Stimulated activated CD8-positive, alpha-beta memory T cell treated with anti-CD3 and anti-CD28 coated beads, Interleukin-7, amount 100 ng/mL, for 24 hours (primary cell): ENCODE results near the gene USP2.
A peak's percentile ranks its signal among the peaks of the same experiment; 100 is the strongest.

Experiments
- DNase-seq: peaks from one replicate; pipeline ENCODE4 v3.0.0-alpha.2; 2020; ENCODE audit warnings: low read depth

Gene USP2

GRCh38 chr11:119381181-119381988 lies at the start of gene USP2:
TSS of gene USP2 (minus strand) at chr11:119381690. CDS start at chr11:119373480, 8,210 bp downstream.
- peak; percentile 95 for DNase-seq

DNA sequence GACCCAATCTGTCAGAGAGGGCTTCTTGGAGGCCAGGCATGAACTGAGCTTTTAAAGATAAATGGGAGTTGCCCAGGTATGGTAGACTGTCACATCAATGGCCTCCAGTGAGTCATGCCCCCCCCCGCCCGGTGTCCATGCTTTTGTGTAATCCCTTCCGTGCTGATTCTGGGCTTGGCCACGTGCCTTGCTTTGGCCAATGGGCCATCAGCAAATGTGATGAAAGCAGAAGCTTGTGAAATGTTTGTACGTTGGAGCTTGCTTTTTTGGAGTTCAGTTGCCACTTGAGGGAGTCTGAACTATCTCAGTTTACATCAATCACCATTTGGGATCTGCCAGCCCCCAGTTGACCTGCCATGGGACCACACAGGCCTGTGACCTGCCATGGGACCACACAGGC lies 45.8 kb upstream of the USP2 start:
- no peak for DNase-seq

GRCh38 chr11:119426142-119426541 lies 44.7 kb upstream of the USP2 start:
- no peak for DNase-seq

DNA sequence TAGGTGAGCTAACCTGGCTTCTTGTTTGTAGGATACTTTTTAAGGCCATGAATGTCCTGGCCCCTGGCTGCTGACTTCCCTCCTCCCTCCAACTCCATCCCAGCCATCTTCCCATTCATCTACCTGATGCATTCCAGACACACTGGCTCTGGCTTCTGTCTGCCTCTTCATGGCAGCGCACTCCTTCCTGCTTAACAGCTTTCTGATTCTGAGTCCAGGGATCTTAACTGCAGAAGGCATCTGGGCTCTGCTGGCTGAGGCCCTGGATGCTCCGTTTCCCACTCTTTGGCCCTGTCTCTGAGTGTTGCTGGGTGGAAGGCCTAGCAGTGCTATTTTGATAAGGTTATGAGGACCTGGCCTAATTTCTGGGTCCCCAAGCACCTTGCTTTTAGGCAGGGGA lies 43.3 kb upstream of the USP2 start:
- DNase-seq, result no peak

DNA sequence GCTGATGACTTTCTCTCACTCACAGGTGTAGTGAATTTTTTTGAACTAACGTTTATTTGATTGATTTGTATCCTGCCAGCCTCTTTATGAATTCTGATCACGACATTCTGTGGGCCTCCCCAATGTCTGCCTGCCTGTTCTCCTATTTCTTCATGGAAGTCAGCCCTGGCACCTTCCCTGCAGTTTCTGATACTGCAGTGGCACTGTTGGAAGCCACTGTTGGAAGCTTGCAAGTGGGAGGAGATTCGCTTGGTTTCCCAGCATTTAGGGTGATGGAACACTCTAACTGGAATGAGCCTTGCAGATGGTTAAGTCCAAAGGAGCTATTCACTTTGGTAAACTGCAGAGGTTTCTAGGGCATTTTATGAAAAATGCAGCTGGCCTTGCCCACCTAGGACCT lies 42.8 kb upstream of the USP2 start:
- DNase-seq, result no peak

GRCh38 chr11:119423509-119424254 lies 42.2 kb upstream of the USP2 start:
- no peak for DNase-seq

DNA sequence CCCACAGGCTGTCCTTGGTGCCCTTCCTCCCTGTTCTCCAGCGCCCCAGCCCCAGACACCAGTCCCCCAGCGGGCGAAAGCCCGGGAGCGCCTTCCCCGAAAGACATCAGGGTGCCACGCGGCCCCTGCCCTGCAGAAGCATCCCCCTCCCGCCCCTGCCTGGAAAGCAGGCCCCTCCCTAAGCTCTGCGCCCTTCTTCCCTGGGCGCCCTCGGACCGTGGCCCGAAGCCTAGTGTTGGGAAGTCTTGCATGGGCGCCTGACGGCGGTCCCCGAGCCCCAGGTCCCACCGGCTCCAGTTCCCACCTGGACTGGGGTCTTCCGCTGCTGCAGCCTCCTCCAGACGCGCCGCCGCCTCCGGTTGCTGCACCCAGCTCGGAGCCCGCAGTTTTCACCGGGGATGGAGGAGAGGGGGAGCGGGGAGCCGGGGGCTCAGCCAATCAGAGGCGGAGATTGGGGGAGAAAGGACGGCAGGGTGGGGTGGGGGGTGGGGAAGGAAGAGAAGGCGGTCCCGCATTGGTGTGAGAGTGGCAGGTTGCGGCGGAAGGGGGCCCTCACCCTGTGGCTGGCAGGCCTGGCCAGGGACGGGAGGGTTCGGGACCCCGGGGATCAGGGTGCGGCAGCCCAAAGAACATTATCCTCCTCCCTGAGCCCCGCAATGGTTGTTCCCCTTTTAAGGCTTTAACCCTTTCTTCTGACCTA lies 41.5 kb upstream of the USP2 start, which contains the start of gene THY1:
TSS of gene THY1 (minus strand) at position 364 of the 700 bp plus-strand sequence. CDS start 2,267 bp downstream, outside the sequence.
- DNase-seq, result no peak

DNA sequence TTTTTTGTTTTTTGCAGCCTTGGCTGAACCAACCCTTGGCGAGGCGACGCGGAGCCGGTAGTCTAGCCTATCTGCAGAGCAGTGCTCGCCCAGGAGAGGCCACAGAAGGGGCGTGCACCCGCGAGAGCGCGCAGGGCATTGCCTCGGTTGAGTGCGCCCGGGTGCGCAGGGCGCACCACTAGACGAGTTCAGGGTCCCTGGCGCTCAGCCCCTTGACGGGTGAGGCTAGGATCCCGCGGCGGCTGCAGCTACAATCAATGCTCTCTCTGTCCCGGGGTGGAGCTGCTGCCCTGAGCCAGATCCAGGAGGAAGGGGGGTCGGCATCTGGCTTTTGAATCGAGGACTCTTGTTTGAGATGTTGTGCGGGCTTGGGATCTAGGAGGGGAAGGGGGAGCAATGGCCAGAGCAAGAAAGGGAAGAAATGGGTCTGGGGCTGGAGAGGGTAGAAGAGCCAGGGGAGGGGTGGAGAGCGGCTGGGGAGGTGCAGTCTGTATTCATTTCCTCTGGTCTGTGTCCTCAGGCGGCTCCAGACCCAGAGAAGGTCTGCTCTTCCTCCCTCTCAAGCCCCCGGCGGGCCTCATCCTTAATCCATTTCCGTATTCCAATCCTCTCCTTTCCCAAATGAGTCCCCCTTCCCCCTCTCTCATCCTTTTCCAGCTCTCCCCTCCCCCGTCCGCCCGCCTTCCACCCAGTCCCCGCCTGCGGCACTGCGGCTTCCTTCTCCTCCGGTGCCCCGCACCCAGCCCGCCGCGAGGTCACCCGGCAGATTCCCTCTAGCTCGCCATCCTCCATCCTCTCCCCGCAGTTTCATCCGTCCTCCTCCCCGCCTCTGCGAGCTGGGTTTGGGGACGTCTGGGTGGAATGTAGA lies 40.7 kb upstream of the USP2 start:
- DNase-seq, result no peak

DNA sequence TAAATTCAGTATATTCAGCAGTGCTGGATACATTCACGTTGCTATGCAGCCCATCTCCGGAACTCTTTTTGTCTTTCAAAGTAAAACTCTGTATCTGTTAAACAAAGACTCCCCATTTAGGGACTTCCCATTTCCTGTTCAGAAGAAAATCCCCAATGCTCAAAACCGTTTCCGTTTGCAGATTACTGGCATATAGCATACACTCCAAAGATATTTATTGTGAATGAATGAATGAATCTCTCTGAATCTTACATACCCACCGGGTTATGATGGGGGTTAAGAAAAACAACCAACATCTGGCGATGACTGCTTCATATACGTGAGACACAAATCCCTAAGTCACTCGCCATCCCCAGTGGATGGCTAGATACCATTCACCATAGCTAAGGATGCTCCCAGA lies 39.9 kb upstream of the USP2 start:
- no peak for DNase-seq

GRCh38 chr11:119420631-119421030 lies 39.1 kb upstream of the USP2 start:
- DNase-seq, result no peak

- no peak for DNase-seq
These were observed 38.5 kb upstream of the USP2 start for GRCh38 chr11:119419834-119420492.

GRCh38 chr11:119419246-119419645 lies 37.8 kb upstream of the USP2 start:
- no peak for DNase-seq

GRCh38 chr11:119418759-119419158 lies 37.3 kb upstream of the USP2 start:
- no peak for DNase-seq

DNA sequence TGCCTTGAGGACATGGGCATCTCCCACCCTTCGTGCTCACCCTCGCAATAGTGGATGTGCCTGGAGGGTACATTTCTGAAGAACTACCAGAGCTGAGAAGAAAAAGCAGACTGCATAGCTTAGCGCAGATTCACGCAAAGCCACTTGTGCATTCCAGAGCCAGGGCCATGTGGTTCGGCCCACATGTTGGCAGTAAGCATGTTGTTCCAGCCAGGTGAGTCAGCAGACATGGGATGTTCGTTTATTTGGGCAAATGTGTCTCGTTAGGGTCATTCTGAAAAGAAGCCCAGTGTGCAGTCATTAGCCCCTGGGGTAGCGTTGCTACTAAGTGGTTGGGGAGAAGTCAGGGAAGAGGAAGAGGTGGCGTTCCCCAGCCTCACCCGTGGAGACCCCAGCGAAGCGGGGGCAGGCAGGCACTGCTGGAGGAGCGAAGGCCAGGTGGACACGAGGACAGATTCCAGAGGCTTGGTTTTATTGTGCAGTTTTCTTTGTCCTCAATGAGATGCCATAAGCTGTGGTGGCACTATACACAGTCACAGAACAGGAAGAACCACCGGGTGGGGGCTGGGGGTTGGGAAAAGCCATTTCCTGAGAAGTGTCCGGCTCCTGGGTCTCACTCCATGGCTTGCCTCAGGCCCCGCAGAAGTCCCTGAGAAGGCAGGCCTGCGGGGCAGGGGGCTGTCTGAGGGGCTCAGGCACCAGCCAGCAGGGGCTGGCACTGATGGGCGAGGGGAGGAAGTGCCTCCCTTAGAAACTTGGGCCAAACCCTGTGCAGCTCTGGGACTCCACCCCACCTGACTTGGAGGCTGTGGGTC lies 36.4 kb upstream of the USP2 start:
- DNase-seq, result no peak

GRCh38 chr11:119416606-119417580 lies 35.4 kb upstream of the USP2 start:
- DNase-seq, result no peak

DNA sequence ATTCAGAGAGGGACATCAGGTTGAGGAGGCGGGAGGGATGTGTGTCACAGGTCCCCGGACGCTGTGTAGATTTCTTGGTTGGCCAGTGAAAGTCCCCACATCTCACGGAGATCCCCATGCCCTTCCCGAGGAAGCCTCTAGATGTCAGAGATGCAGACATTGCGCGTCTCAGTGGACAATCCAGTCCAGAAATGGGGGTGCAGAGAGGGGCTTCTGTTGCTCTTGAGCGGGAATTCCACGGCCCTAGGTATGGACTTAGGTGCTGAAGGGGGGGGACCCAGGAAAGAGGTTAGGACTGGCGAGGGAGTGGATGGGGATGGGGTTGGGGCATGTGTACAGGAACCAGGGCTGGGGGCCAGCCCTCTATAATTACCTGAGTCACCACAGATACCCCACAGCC lies 34.5 kb upstream of the USP2 start:
- DNase-seq, result no peak

- DNase-seq, result no peak
These were observed 34.0 kb upstream of the USP2 start for GRCh38 chr11:119415517-119415916.

DNA sequence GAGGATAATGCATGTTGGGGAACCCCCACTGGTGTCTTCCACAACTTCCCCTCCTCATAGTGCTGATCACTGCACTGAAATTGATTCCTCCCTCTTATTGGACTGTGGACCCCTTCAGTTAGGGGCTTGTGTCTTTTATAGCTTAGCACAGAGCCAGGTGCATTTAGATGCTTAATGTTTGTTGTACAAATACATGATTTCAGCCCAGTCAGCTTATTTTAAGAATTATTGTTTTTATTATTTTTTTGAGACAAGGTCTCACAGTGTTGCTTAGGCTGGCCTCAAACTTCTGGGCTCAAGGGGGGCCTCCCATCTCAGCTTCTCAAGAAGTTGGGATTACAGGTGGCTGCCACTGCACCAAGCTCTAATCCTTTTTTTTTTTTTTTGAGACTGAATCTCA lies 33.2 kb upstream of the USP2 start:
- no peak for DNase-seq

DNA sequence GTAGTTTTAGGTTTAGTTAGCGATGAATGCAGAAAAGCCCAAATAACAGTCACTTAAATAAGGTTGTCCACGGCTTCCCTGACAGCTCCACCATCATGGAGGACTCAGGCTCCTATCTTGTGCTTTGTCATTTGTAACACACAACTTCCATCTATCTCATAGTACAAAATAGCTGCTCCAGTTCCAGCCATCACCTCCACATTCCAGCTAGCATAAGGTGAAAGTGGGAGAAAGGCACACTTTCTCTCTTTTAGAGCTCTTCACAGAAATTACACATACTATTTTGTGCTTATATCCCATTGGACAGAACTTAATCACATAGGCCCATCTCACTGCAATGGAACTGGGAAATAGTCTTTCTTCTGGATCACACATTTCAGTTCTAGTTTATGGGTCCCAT lies 32.8 kb upstream of the USP2 start:
- no peak for DNase-seq
